Astrocyte of the cerebellum (primary cell): ENCODE measurements around the gene PLD1.

Experiments
- DNase-seq: peaks from one replicate; pipeline ENCODE4 v3.0.0-alpha.2; 2011; ENCODE audit warnings: low read depth
- H3K4me3 ChIP-seq: 2 replicates; pipeline ENCODE4 v1.5.1; 2011; ENCODE audit warnings: mild to moderate bottlenecking, low read depth, low read length, moderate library complexity
- in situ Hi-C: cut with HindIII; loops from 2 replicates; pipeline ENCODE4 v1.10.0; 2017; ENCODE audit warnings: low sequenced_read_pairs
- TF ChIP-seq, protein P1 (sequence below): IDR thresholded peaks from 2 replicates; pipeline ENCODE4 v1.5.1; 2012; ENCODE audit warnings: low read length, low read depth, moderate library complexity, mild to moderate bottlenecking; ENCODE audit errors: missing control alignments

Gene PLD1

DNA sequence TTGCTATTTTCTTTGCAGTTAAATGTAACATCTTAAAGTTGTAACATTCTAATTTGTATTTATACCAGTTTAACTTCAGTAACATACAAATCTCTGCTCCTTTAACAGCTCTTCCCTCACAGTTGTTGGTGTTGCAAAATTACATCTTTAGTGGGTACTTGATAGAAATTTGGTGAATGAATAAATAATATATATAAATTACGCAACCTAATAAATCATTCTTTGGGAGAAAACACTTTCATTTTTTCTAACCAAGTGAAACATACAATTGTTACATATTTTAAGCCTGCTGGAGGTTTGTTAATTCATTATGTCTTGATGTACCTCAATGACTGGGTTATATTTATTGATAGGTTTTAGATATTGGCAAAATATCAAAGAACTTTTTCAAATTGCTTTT, 118.8 kb downstream of the PLD1 start:
- no peak for DNase-seq
- in situ Hi-C loops: no loop called here
- TF ChIP-seq, protein P1, sequence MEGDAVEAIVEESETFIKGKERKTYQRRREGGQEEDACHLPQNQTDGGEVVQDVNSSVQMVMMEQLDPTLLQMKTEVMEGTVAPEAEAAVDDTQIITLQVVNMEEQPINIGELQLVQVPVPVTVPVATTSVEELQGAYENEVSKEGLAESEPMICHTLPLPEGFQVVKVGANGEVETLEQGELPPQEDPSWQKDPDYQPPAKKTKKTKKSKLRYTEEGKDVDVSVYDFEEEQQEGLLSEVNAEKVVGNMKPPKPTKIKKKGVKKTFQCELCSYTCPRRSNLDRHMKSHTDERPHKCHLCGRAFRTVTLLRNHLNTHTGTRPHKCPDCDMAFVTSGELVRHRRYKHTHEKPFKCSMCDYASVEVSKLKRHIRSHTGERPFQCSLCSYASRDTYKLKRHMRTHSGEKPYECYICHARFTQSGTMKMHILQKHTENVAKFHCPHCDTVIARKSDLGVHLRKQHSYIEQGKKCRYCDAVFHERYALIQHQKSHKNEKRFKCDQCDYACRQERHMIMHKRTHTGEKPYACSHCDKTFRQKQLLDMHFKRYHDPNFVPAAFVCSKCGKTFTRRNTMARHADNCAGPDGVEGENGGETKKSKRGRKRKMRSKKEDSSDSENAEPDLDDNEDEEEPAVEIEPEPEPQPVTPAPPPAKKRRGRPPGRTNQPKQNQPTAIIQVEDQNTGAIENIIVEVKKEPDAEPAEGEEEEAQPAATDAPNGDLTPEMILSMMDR: no peak
- no peak overlapping the region for H3K4me3 ChIP-seq

DNA sequence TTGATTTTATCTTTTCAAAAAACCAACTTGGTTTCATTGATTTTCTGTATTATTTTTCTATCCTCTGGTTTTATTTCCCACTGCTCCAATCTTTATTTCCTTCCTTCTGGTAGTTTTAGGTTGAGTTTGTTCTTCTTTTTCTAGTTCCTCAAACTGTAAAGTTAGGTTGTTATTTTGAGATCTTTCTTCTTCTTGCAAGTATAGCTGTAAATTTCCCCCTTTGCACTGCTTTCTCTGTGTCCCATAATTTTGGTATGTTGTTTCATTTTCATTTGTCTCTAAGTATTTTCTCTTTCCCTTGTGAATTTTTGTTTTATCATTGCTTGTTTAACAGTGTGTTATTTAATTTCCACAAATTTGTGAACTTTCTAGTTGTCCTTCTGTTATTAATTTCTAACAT, 120.0 kb downstream of the PLD1 start:
- DNase-seq: no peak
- in situ Hi-C loops: no loop called here
- H3K4me3 ChIP-seq: no peak overlapping the region
- TF ChIP-seq, protein P1: no peak

DNA sequence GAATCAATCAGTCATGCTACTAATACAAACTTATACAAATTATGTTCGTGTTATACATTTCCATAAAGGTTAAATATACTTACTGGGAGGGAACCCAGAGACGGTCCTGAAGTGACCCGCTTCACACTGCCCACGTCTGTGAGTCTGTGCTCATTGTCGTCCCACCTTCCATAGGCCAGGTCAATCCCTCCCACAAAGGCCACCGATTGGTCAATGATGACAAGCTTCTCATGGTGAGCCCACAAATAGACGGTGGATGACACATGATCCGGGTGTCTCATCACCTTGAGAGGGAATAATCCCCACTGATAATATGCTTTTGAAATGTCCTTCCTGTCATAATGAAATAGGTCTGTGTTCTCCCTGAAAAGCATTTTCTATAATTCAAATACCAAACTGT, 121.7 kb downstream of the PLD1 start:
- no peak for DNase-seq
- TF ChIP-seq, protein P1: no peak
- in situ Hi-C loops: no loop called here
- H3K4me3 ChIP-seq: no peak overlapping the region

DNA sequence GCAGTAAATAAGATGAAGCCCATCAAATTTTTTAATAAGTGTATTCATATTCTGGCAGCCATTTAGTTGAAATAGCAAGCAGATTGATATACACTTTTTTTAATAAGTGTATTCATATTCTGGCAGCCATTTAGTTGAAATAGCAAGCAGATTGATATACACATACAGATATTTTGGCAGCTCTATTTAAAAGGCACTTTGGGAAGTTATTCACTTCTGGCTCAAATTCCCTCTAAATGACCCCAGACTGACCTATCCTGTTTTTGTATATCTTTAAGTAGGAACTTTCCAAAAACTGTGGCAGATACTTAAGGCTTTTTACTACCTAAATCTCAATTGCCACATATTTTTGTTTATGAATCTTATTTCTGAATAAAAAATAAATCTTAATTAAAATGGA, 122.3 kb downstream of the PLD1 start:
- TF ChIP-seq, protein P1: no peak
- in situ Hi-C loops: no loop called here
- no peak overlapping the region for H3K4me3 ChIP-seq

DNA sequence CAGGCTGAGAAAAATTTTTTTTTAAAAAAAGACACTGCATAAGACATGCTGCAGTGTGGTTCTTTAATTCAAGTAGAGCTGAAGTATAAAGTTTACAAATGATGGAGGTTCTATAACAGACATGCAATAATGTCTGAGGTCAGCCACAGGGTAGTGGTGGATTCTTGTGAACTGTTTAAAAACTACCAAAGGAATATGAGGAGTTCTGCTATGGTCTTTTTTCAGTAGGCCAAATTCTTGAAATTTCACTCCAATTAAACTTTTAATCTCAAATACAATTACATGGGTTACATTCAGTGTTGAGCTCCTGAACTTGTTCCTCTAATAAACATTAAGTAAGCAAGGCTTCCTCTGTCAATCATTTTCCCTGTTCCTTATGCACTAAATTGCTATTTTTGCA, 122.7 kb downstream of the PLD1 start:
- H3K4me3 ChIP-seq: no peak overlapping the region
- in situ Hi-C loops: no loop called here
- no peak for DNase-seq
- TF ChIP-seq, protein P1: no peak

More for the DNA sequence above, 122.3 kb downstream of the PLD1 start:
- DNase-seq: no peak

DNA sequence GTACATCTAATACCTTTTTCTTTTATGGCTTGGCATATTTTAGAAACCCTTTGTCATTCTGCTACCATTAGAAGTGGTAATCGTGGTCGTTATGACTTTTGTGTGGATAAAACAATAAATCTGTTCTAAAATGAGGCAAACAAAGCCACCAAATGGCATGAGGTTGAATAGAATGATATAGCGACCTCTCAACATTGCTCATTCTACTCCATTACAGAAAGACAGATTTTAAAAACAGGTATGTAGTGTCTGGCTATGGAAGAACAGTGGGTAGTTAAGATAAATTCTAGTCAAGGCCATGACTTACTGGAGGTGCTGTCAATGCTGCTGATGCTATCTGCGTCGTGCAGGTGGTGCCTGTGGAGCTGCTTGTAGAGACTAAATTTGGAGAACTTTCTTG, 123.2 kb downstream of the PLD1 start:
- no peak overlapping the region for H3K4me3 ChIP-seq
- no peak for DNase-seq
- in situ Hi-C loops: no loop called here
- TF ChIP-seq, protein P1: no peak

DNA sequence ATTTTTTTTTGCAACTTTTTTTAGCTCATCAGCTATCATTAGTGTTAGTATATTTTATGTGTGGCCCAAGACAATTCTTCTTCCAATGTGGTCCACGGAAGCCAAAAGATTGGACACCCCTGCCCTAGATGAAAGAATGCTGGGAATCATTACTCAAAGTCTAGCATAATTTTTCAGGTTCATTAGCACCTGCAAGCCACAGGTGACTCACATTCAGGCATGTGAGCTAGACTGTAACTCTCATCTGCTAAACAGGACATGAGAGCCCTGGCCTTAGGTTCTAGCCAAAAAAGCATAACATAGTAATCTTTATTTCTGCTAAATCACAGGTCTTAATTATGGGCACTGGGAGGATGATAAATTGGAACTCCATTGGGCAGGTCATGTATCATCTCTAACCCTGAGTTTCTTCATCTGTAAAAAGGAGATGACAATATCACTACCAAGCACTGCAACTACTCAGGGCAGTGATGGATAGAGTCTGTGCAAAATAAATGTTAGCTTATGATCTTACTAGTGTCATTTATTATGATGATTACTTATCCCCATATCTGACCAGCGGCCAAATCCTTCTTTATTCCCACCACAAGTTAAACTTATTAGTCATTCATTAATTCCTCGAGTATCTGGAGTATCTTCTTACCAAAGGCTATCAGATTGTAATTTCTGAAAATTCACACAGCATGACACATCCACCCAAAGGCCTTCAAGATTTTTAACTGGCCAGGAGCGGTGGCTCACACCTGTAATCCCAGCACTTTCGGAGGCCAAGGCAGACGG, 125.0 kb downstream of the PLD1 start:
- no peak for DNase-seq
- TF ChIP-seq, protein P1: no peak
- H3K4me3 ChIP-seq: no peak overlapping the region
- in situ Hi-C loops: no loop called here
